ENCODE data around the gene XXYLT1.
"Not testable (repeated sequence)": the region's sequence is repeated elsewhere in the genome, so short reads cannot be mapped to it uniquely, and the experiment has no call there.

The XXYLT1 gene

GRCh38 chr3:195107031-195107430 is 163.9 kb downstream of the XXYLT1 start:
- H3K9me3 ChIP-seq (ENCODE audit: control extremely low read depth in 1 of 5, control insufficient read depth in 4 of 5, insufficient read depth in 2 of 5, low read depth in 1 of 5, low read length in 4 of 5); H3K27me3 ChIP-seq (replicated peaks in 2 of 5; ENCODE audit: control insufficient read depth in 4 of 5, insufficient read depth in 5 of 5, low read length in 4 of 5); DNase-seq; H3K4me3 ChIP-seq (ENCODE audit: control insufficient read depth in 1 of 7, extremely low read depth in 1 of 7, insufficient read depth in 4 of 7, low read depth in 2 of 7, low read length in 6 of 7); H3K27ac ChIP-seq (ENCODE audit: insufficient read depth in 1 of 2, low read depth in 1 of 2, low read length in 2 of 2, poor library complexity in 1 of 2, severe bottlenecking in 2 of 2); POLR2A ChIA-PET: not testable (repeated sequence)
- WGBS (ENCODE audit: insufficient coverage), result 94% methylated on average over 8 of the region's 17 CpGs
- Histone ChIP-seq H3K4me1 (ENCODE audit: control extremely low read depth in 1 of 4, control insufficient read depth in 4 of 4, insufficient read depth in 4 of 4, low read length in 3 of 4) (peaks cover 0 to 42% (median 29%) of the 10 kb centered on the region in 4 experiments), H3K36me3 (ENCODE audit: control insufficient read depth in 4 of 4, insufficient read depth in 4 of 4, low read length in 3 of 4) (peaks cover 0 to 11% (median 1%) of the 10 kb centered on the region in 4 experiments)
- CTCF ChIA-PET, result interaction anchor here (0.6 to 5.6 kb wide), 29 partner anchors 8 to 424 kb away, joined by 3 to 35 read pairs (median 4); no protein-coding TSS in a partner anchor

- Histone ChIP-seq H3K27me3 (replicated peaks in 2 of 5; ENCODE audit: control insufficient read depth in 4 of 5, insufficient read depth in 5 of 5, low read length in 4 of 5) (no peaks in the 10 kb centered on the region), H3K36me3 (ENCODE audit: control insufficient read depth in 4 of 4, insufficient read depth in 4 of 4, low read length in 3 of 4) (peaks cover 0 to 11% (median 1%) of the 10 kb centered on the region in 4 experiments), H3K4me1 (ENCODE audit: control extremely low read depth in 1 of 4, control insufficient read depth in 4 of 4, insufficient read depth in 4 of 4, low read length in 3 of 4) (peaks cover 0 to 45% (median 33%) of the 10 kb centered on the region in 4 experiments), H3K27ac (ENCODE audit: insufficient read depth in 1 of 2, low read depth in 1 of 2, low read length in 2 of 2, poor library complexity in 1 of 2, severe bottlenecking in 2 of 2) (no peak overlapping the region), H3K9me3 (ENCODE audit: control extremely low read depth in 1 of 5, control insufficient read depth in 4 of 5, insufficient read depth in 2 of 5, low read depth in 1 of 5, low read length in 4 of 5) (no peaks in the 10 kb centered on the region), H3K4me3 (ENCODE audit: control insufficient read depth in 1 of 7, extremely low read depth in 1 of 7, insufficient read depth in 4 of 7, low read depth in 2 of 7, low read length in 6 of 7) (peak overlapping the region in 3 of 7 experiments; percentile 9 to 58 (median 43))
- POLR2A ChIA-PET, result no interaction called here
- 0% methylated on average over 10 of the region's 29 CpGs for WGBS (ENCODE audit: insufficient coverage)
- peak in 2 of 3 donors; percentile 71 to 75 for DNase-seq
- CTCF ChIA-PET, result interaction anchor here (0.6 to 5.6 kb wide), 28 partner anchors 9 to 424 kb away, joined by 3 to 35 read pairs (median 4); no protein-coding TSS in a partner anchor
These were observed 164.5 kb downstream of the XXYLT1 start for GRCh38 chr3:195106418-195106906.

GRCh38 chr3:195105841-195106417 is 165.0 kb downstream of the XXYLT1 start:
- Histone ChIP-seq H3K4me3 (ENCODE audit: control insufficient read depth in 1 of 7, extremely low read depth in 1 of 7, insufficient read depth in 4 of 7, low read depth in 2 of 7, low read length in 6 of 7) (peak overlapping the region in 3 of 7 experiments; percentile 9 to 58 (median 43)), H3K27ac (ENCODE audit: insufficient read depth in 1 of 2, low read depth in 1 of 2, low read length in 2 of 2, poor library complexity in 1 of 2, severe bottlenecking in 2 of 2) (no peak overlapping the region), H3K4me1 (ENCODE audit: control extremely low read depth in 1 of 4, control insufficient read depth in 4 of 4, insufficient read depth in 4 of 4, low read length in 3 of 4) (peaks cover 5 to 44% (median 33%) of the 10 kb centered on the region in 4 experiments), H3K27me3 (replicated peaks in 2 of 5; ENCODE audit: control insufficient read depth in 4 of 5, insufficient read depth in 5 of 5, low read length in 4 of 5) (no peaks in the 10 kb centered on the region), H3K9me3 (ENCODE audit: control extremely low read depth in 1 of 5, control insufficient read depth in 4 of 5, insufficient read depth in 2 of 5, low read depth in 1 of 5, low read length in 4 of 5) (no peaks in the 10 kb centered on the region), H3K36me3 (ENCODE audit: control insufficient read depth in 4 of 4, insufficient read depth in 4 of 4, low read length in 3 of 4) (peaks cover 0 to 11% (median 1%) of the 10 kb centered on the region in 4 experiments)
- no peak for DNase-seq
- WGBS (ENCODE audit: insufficient coverage), result 87% methylated on average over 5 of the region's 12 CpGs
- POLR2A ChIA-PET, result no interaction called here
- CTCF ChIA-PET, result interaction anchor here (0.7 to 5.6 kb wide), 19 partner anchors 9 to 423 kb away, joined by 3 to 35 read pairs (median 4); no protein-coding TSS in a partner anchor

- WGBS (ENCODE audit: insufficient coverage), result 93% methylated on average over 12 of the region's 13 CpGs
- ChIA-PET POLR2A (no interaction called here), CTCF (interaction anchor here (0.7 to 5.6 kb wide), 11 partner anchors 10 to 518 kb away, joined by 3 to 32 read pairs (median 4); no protein-coding TSS in a partner anchor)
- no peaks in the 10 kb centered on the region for H3K9me3 ChIP-seq (ENCODE audit: control extremely low read depth in 1 of 5, control insufficient read depth in 4 of 5, insufficient read depth in 2 of 5, low read depth in 1 of 5, low read length in 4 of 5)
- no peaks in the 10 kb centered on the region for H3K27me3 ChIP-seq (replicated peaks in 2 of 5; ENCODE audit: control insufficient read depth in 4 of 5, insufficient read depth in 5 of 5, low read length in 4 of 5)
- H3K36me3 ChIP-seq (ENCODE audit: control insufficient read depth in 4 of 4, insufficient read depth in 4 of 4, low read length in 3 of 4), result peaks cover 0 to 11% (median 1%) of the 10 kb centered on the region in 4 experiments
- H3K27ac ChIP-seq (ENCODE audit: insufficient read depth in 1 of 2, low read depth in 1 of 2, low read length in 2 of 2, poor library complexity in 1 of 2, severe bottlenecking in 2 of 2), result no peak overlapping the region
- H3K4me1 ChIP-seq (ENCODE audit: control extremely low read depth in 1 of 4, control insufficient read depth in 4 of 4, insufficient read depth in 4 of 4, low read length in 3 of 4), result peaks cover 9 to 44% (median 33%) of the 10 kb centered on the region in 4 experiments
- no peak overlapping the region for H3K4me3 ChIP-seq (ENCODE audit: control insufficient read depth in 1 of 7, extremely low read depth in 1 of 7, insufficient read depth in 4 of 7, low read depth in 2 of 7, low read length in 6 of 7)
- DNase-seq, result no peak
These were observed 165.6 kb downstream of the XXYLT1 start for GRCh38 chr3:195105389-195105788.

GRCh38 chr3:195104340-195104739 is 166.6 kb downstream of the XXYLT1 start:
- WGBS (ENCODE audit: insufficient coverage), result 87% methylated on average over 6 of the region's 8 CpGs
- no peak overlapping the region for H3K4me3 ChIP-seq (ENCODE audit: control insufficient read depth in 1 of 7, extremely low read depth in 1 of 7, insufficient read depth in 4 of 7, low read depth in 2 of 7, low read length in 6 of 7)
- CTCF ChIA-PET, result interaction anchor here (0.6 to 5.6 kb wide), 10 partner anchors 15 to 517 kb away, joined by 3 to 32 read pairs (median 4); no protein-coding TSS in a partner anchor

GRCh38 chr3:195103623-195104022 is 167.3 kb downstream of the XXYLT1 start:
- H3K27me3 ChIP-seq (replicated peaks in 2 of 5; ENCODE audit: control insufficient read depth in 4 of 5, insufficient read depth in 5 of 5, low read length in 4 of 5), result no peaks in the 10 kb centered on the region
- no peak overlapping the region for H3K4me3 ChIP-seq (ENCODE audit: control insufficient read depth in 1 of 7, extremely low read depth in 1 of 7, insufficient read depth in 4 of 7, low read depth in 2 of 7, low read length in 6 of 7)
- no peaks in the 10 kb centered on the region for H3K36me3 ChIP-seq (ENCODE audit: control insufficient read depth in 4 of 4, insufficient read depth in 4 of 4, low read length in 3 of 4)
- 100% methylated on average over 1 of the region's 2 CpGs for WGBS (ENCODE audit: insufficient coverage)
- ChIA-PET CTCF (interaction anchor here (0.7 to 5.6 kb wide), 6 partner anchors 16 to 517 kb away, joined by 3 to 32 read pairs (median 5); no protein-coding TSS in a partner anchor), POLR2A (no interaction called here)
- H3K27ac ChIP-seq (ENCODE audit: insufficient read depth in 1 of 2, low read depth in 1 of 2, low read length in 2 of 2, poor library complexity in 1 of 2, severe bottlenecking in 2 of 2), result no peak overlapping the region
- no peaks in the 10 kb centered on the region for H3K9me3 ChIP-seq (ENCODE audit: control extremely low read depth in 1 of 5, control insufficient read depth in 4 of 5, insufficient read depth in 2 of 5, low read depth in 1 of 5, low read length in 4 of 5)
- peaks cover 9 to 51% (median 36%) of the 10 kb centered on the region in 4 experiments for H3K4me1 ChIP-seq (ENCODE audit: control extremely low read depth in 1 of 4, control insufficient read depth in 4 of 4, insufficient read depth in 4 of 4, low read length in 3 of 4)
- DNase-seq, result no peak

More at GRCh38 chr3:195104340-195104739, 166.6 kb downstream of the XXYLT1 start:
- POLR2A ChIA-PET, result no interaction called here
- H3K27me3 ChIP-seq (replicated peaks in 2 of 5; ENCODE audit: control insufficient read depth in 4 of 5, insufficient read depth in 5 of 5, low read length in 4 of 5), result no peaks in the 10 kb centered on the region
- H3K27ac ChIP-seq (ENCODE audit: insufficient read depth in 1 of 2, low read depth in 1 of 2, low read length in 2 of 2, poor library complexity in 1 of 2, severe bottlenecking in 2 of 2), result no peak overlapping the region
- H3K36me3 ChIP-seq (ENCODE audit: control insufficient read depth in 4 of 4, insufficient read depth in 4 of 4, low read length in 3 of 4), result peaks cover 0 to 4% (median under 1%) of the 10 kb centered on the region in 4 experiments
- DNase-seq, result no peak
- H3K4me1 ChIP-seq (ENCODE audit: control extremely low read depth in 1 of 4, control insufficient read depth in 4 of 4, insufficient read depth in 4 of 4, low read length in 3 of 4), result peaks cover 9 to 47% (median 36%) of the 10 kb centered on the region in 4 experiments
- no peaks in the 10 kb centered on the region for H3K9me3 ChIP-seq (ENCODE audit: control extremely low read depth in 1 of 5, control insufficient read depth in 4 of 5, insufficient read depth in 2 of 5, low read depth in 1 of 5, low read length in 4 of 5)
